CD4-positive, alpha-beta T cell (primary cell): ENCODE measurements around the gene ZNF469. TPM values are rescaled to one million over a fixed set of nuclear protein-coding genes. Genes with fewer than 3 reads are reported as not detected.

Experiments
- ATAC-seq: fragments of 200-7000 bp; cut with Tn5 transposase; one replicate; pipeline ENCODE4 v1.10.0; 2022; ENCODE audit warnings: mild to moderate bottlenecking; ENCODE audit not compliant: poor library complexity
- CTCF ChIA-PET: fragments of 350-600 bp; sonication (Branson Sonifier 250); formaldehyde crosslinking; loops from one replicate; lab custom pipeline; 2021; ENCODE audit warnings: antibody characterized with exemption, inconsistent platforms; lab: Charles Lee
- POLR2A ChIA-PET: fragments of 350-600 bp; sonication (Branson Sonifier 250); formaldehyde crosslinking; loops from one replicate; lab custom pipeline; 2021; ENCODE audit warnings: antibody characterized with exemption, inconsistent platforms; lab: Charles Lee
- DNase-seq, 14 experiments: peaks; one replicate each; pipeline ENCODE4 v3.0.0-alpha.2; 2013 to 2020; ENCODE audit warnings: mixed read lengths in 2 of 14
- H3K27ac ChIP-seq, 2 donors: one replicate each; pipeline versions ENCODE4 v1.5.1 to v1.7.0; 2013; ENCODE audit warnings: low read length in 2 of 2, low read depth in 1 of 2, mild to moderate bottlenecking in 1 of 2
- H3K27me3 ChIP-seq, 2 experiments: 1 replicate in 1 of 2; 2 replicates in 1 of 2; pipeline versions ENCODE4 v1.6.1 to v1.7.0; 2013; ENCODE audit warnings: low read length in 2 of 2, control low read depth in 1 of 2, mild to moderate bottlenecking in 1 of 2, moderate library complexity in 1 of 2; ENCODE audit not compliant: insufficient read depth in 2 of 2, control insufficient read depth in 1 of 2
- H3K36me3 ChIP-seq: one replicate; pipeline ENCODE4 v1.6.1; 2013; ENCODE audit warnings: low read length, control low read depth; ENCODE audit not compliant: insufficient read depth
- H3K4me1 ChIP-seq: one replicate; pipeline ENCODE4 v1.6.1; 2013; ENCODE audit warnings: low read length, control low read depth; ENCODE audit not compliant: insufficient read depth
- H3K4me3 ChIP-seq: one replicate; pipeline ENCODE4 v1.5.1; 2013; ENCODE audit warnings: mild to moderate bottlenecking, low read length, moderate library complexity
- H3K9me3 ChIP-seq, 2 experiments: 1 replicate in 1 of 2; 2 replicates in 1 of 2; pipeline versions ENCODE4 v1.6.1 to v1.7.0; 2013; ENCODE audit warnings: low read length in 2 of 2, mild to moderate bottlenecking in 2 of 2, control low read depth in 1 of 2, moderate library complexity in 1 of 2; ENCODE audit not compliant: control insufficient read depth in 1 of 2, insufficient read depth in 1 of 2
- H3K27ac Mint-ChIP-seq: one replicate; pipeline ENCODE4 v1.8.0; 2020; ENCODE audit warnings: mixed read lengths
- H3K27me3 Mint-ChIP-seq: one replicate; pipeline ENCODE4 v1.8.0; 2021; ENCODE audit warnings: mixed read lengths
- H3K36me3 Mint-ChIP-seq: one replicate; pipeline ENCODE4 v1.8.0; 2021; ENCODE audit warnings: low read depth, mixed read lengths
- H3K4me1 Mint-ChIP-seq: one replicate; pipeline ENCODE4 v1.8.0; 2021; ENCODE audit warnings: low read depth, mixed read lengths
- H3K4me3 Mint-ChIP-seq: one replicate; pipeline ENCODE4 v1.8.0; 2020; ENCODE audit warnings: mild to moderate bottlenecking, mixed read lengths
- H3K9me3 Mint-ChIP-seq: one replicate; pipeline ENCODE4 v1.8.0; 2020; ENCODE audit warnings: mixed read lengths
- CTCF ChIP-seq: fragments of 200-600 bp; IDR thresholded peaks from one replicate; pipeline ENCODE4 v1.8.0; 2022; ENCODE audit warnings: antibody characterized with exemption, mild to moderate bottlenecking
- intact Hi-C, 2 experiments: fragments of 100-400 bp; cut with DNase I in 1 of 2; cut with micrococcal nuclease in 1 of 2; formaldehyde crosslinking; loops; one replicate each; pipeline versions ENCODE4 v1.15.1 to v1.9.0; 2023 to 2025; cut with DNase I, micrococcal nuclease
- total RNA-seq, 174 experiments: library from RNA in 2 of 174; stranded (reverse) in 2 of 174; gene quantifications; one replicate each; pipeline ENCODE4 v1.2.3 and lab custom pipeline; 2021 to 2026

ZNF469 gene
- total RNA-seq, 2 experiments from 2014 or later = 0.74 to 0.75 TPM

DNA sequence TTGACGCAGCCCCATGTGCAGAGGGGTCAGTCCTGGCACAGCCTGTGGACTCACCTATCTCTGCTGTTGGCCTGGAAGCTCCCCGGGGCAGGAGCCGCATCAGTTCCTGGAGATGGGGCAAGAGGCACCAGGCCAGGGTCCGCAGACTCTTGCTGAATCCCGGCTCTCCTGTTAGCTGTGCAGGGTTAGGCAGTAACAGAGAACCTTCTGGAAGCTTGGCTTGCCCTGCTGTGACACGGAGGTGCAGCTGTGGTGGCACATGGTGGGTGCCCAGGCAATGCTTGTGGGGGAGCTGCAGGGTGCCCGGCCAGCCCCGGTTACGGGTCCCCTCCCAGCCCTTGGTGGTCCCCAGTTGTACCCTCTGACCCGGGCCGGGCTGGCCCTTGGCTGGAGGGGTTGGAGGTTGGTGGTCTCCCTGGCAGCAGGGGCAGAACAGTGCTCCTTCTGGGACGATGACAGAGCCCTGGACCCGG is 26.0 kb upstream of the ZNF469 start:
- Histone ChIP-seq H3K4me1 (no peaks in the 10 kb centered on the region), H3K27ac (no peak overlapping the region), H3K4me3 (no peak overlapping the region), H3K9me3 (peaks cover 2 to 8% of the 10 kb centered on the region in 2 experiments), H3K27me3 (no peaks in the 10 kb centered on the region), H3K36me3 (no peaks in the 10 kb centered on the region)
- Mint-ChIP-seq H3K9me3 (no peaks in the 10 kb centered on the region), H3K4me3 (no peak overlapping the region), H3K27ac (no peak overlapping the region), H3K27me3 (peaks cover 10% of the 10 kb centered on the region), H3K4me1 (no peaks in the 10 kb centered on the region), H3K36me3 (no peaks in the 10 kb centered on the region)
- no peak for TF ChIP-seq CTCF
- ChIA-PET CTCF (no interaction called here), POLR2A (no interaction called here)
- intact Hi-C loops = no loop called here
- DNase-seq (no peak), ATAC-seq (no peak)

DNA sequence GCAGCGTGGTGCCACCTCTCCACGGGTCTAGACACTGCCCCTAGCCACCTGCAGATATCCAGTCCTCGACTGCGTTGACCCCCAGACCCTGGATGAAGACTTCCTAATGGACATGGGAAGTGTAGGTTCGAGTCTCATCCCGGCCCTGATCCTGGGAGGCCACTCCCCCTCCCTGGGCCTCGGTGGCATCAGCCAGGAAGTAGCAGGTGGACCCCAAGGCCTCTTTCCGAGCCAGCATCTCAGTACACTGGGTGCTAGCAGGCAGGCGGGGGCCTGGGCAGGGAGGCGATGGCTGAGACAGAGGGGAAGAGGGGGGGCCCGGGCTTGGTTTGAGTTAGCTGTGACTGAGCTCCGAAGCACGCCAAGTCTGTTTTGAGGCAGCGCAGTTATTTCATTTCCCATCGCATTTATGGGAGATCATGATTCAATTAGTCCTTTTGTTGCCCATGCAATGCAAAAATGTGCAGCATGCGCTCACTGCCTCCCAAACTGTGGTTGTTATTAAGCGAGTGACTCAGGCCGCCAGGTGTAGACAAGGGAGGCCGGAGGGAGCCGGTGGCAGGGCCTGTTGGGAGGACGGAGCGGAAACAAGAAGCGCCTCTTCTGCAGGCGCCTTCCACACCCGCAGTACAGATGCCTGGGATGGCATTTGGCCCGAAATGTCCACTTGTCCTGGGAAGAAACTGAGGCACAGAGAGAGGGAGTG is 25.3 kb upstream of the ZNF469 start:
- H3K4me1 ChIP-seq = no peaks in the 10 kb centered on the region
- ChIA-PET CTCF (no interaction called here), POLR2A (no interaction called here)
- no peak overlapping the region for H3K4me3 ChIP-seq
- intact Hi-C loops = no loop called here
- no peaks in the 10 kb centered on the region for H3K4me1 Mint-ChIP-seq
- no peak overlapping the region for H3K4me3 Mint-ChIP-seq
- DNase-seq = no peak
- ATAC-seq = no peak
- no peak overlapping the region for H3K27ac ChIP-seq
- H3K27ac Mint-ChIP-seq = no peak overlapping the region
- peaks cover 1% of the 10 kb centered on the region for H3K9me3 Mint-ChIP-seq
- peaks cover 8 to 10% of the 10 kb centered on the region in 2 experiments for H3K9me3 ChIP-seq
- H3K36me3 Mint-ChIP-seq = no peaks in the 10 kb centered on the region
- H3K27me3 ChIP-seq = no peaks in the 10 kb centered on the region
- no peaks in the 10 kb centered on the region for H3K36me3 ChIP-seq
- H3K27me3 Mint-ChIP-seq = peaks cover 14% of the 10 kb centered on the region
- no peak for TF ChIP-seq CTCF

GRCh38 chr16:88358023-88358420 is 24.7 kb upstream of the ZNF469 start:
- CTCF ChIA-PET = no interaction called here
- H3K27ac Mint-ChIP-seq = no peak overlapping the region
- H3K36me3 Mint-ChIP-seq = no peaks in the 10 kb centered on the region
- Histone ChIP-seq H3K4me1 (no peaks in the 10 kb centered on the region), H3K9me3 (peaks cover 8 to 15% of the 10 kb centered on the region in 2 experiments), H3K27me3 (no peaks in the 10 kb centered on the region), H3K4me3 (no peak overlapping the region), H3K27ac (no peak overlapping the region), H3K36me3 (no peaks in the 10 kb centered on the region)
- H3K9me3 Mint-ChIP-seq = peaks cover 5% of the 10 kb centered on the region
- H3K27me3 Mint-ChIP-seq = peaks cover 15% of the 10 kb centered on the region
- intact Hi-C loops = no loop called here
- POLR2A ChIA-PET = no interaction called here
- DNase-seq (no peak), ATAC-seq (no peak)
- H3K4me1 Mint-ChIP-seq = no peaks in the 10 kb centered on the region
- no peak for TF ChIP-seq CTCF
- H3K4me3 Mint-ChIP-seq = no peak overlapping the region
